ENCODE data around the gene CEACAM19. TPM values are rescaled to one million over a fixed set of nuclear protein-coding genes. Genes with fewer than 3 reads are reported as not detected.

The CEACAM19 gene, protein sequence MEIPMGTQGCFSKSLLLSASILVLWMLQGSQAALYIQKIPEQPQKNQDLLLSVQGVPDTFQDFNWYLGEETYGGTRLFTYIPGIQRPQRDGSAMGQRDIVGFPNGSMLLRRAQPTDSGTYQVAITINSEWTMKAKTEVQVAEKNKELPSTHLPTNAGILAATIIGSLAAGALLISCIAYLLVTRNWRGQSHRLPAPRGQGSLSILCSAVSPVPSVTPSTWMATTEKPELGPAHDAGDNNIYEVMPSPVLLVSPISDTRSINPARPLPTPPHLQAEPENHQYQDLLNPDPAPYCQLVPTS
- polyA plus RNA-seq (2011; rRNA removed) (8.2 and 13.7 TPM in 2 replicates), polyA plus RNA-seq (2017; fragmentation: RNase III; extraction: RNeasy Plus Mini Kit Qiagen cat#74134 plus additional on column Dnase treatment) (7.2 to 10.3 TPM (median 9.7 TPM) in 3 replicates), polyA minus RNA-seq (2011; rRNA and poly(A)+ RNA removed) (13.7 and 14.9 TPM in 2 replicates)
- polyA plus RNA-seq (2012; cell fraction: cytosol; rRNA removed): 10.0 and 12.3 TPM in 2 replicates
- 75.3 and 87.9 TPM in 2 replicates for polyA plus RNA-seq (2012; cell fraction: nucleus; rRNA removed)

DNA sequence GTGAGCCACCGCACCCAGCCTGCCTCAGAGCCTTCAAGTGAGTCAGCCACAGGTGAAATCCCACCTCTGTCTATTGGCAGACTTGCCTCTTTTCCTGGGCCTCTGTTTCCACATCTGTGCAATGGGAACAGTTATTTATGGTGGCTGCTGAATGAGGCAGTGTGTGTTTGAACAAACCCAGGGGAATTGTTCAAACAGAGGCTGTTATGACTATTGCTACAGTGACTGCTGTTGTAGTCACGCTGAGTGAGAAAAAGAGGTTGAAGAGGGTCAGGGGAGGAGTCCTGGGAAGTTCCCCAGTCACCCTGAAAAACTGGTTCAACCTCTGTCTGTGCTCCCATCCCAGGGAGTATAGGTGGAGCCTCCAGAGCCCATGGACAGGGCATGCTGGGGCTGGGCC, at the start of gene CEACAM19:
CEACAM19 (plus strand) TSS at position 83 of the 400 bp plus-strand sequence. CDS start 450 bp downstream, outside the sequence.
- WGBS (ENCODE audit: missing lambda C conversion rate): 83% methylated on average over 2 of the region's 2 CpGs
- CTCF ChIA-PET: interaction anchor here (1.3 to 15.7 kb wide), 3 partner anchors 12 to 100 kb away, joined by 3 to 180 read pairs (median 5); no protein-coding TSS in a partner anchor
- peak; percentile 11 to 26; a peak in 4 of 6 replicates for ATAC-seq
- FAIRE-seq: no peak
- Histone ChIP-seq H3K4me3 (no peak within 1 kb of the TSS), H3K4me1 (peaks cover 7% of the 10 kb centered on the region; the same call in 1 of the 3 replicates), H3K27ac (peak within 1 kb of the TSS in 1 of 2 experiments; percentile 34; a peak in 2 of 6 replicates), H3K9me3 (no peaks in the 10 kb centered on the region), H3K4me2 (no peak within 1 kb of the TSS)
- POLR2A ChIA-PET: no interaction called here
- no peak for TF ChIP-seq ZNF302 (CRISPR knock-in tag; IDR thresholded peaks at IDR 0.05)
- TF ChIP-seq KDM1A (IDR thresholded peaks at IDR 0.05; ENCODE audit: low read depth): peak; percentile 87
- no peak for DNase-seq (ENCODE audit: low read depth in 1 of 2, low spot score in 1 of 2)

DNA sequence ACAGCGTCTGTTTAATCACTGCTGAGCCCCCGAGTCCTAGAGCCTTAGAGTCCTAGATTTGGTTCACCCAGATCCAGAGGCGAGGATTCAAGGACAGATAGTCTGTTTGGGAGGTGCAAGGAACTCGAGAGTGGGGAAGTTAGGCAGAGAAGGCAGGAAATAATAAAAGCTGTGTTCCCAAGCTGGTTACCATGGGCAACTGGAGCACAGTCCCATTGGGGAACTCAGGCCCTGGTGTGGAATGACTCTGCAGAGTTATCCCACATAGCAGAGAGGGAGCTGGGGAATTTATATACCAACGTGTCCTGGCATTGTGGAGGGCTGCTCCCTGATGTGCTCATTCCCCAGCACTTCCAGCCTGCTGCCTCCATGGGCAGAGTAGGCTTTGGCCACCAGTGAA, 48.2 kb upstream of the CEACAM19 start:
- Histone ChIP-seq H3K4me1 (peaks cover 43% of the 10 kb centered on the region), H3K4me3 (no peak overlapping the region), H3K27ac (peak overlapping the region in 1 of 2 experiments; percentile 71; a peak in 3 of 6 replicates), H3K9me3 (no peaks in the 10 kb centered on the region), H3K4me2 (no peak overlapping the region)
- ChIA-PET CTCF (interaction anchor here (1.1 to 12.4 kb wide), 7 partner anchors 12 to 162 kb away, joined by 3 to 103 read pairs (median 5); partner anchors contain the start of gene IGSF23), POLR2A (no interaction called here)
- DNase-seq (ENCODE audit: low read depth in 1 of 2, low spot score in 1 of 2) (no peak), FAIRE-seq (no peak), ATAC-seq (no peak; a peak in 1 of 6 replicates)
- 84% methylated on average over 5 of the region's 5 CpGs for WGBS (ENCODE audit: missing lambda C conversion rate)
- TF ChIP-seq, protein P1, sequence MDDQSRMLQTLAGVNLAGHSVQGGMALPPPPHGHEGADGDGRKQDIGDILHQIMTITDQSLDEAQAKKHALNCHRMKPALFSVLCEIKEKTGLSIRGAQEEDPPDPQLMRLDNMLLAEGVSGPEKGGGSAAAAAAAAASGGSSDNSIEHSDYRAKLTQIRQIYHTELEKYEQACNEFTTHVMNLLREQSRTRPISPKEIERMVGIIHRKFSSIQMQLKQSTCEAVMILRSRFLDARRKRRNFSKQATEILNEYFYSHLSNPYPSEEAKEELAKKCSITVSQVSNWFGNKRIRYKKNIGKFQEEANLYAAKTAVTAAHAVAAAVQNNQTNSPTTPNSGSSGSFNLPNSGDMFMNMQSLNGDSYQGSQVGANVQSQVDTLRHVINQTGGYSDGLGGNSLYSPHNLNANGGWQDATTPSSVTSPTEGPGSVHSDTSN (IDR thresholded peaks at IDR 0.05): no peak
- TF ChIP-seq RCOR1 (IDR thresholded peaks at IDR 0.05; ENCODE audit: low read depth, low read length) (no peak), NPAS2 (CRISPR knock-in tag; IDR thresholded peaks at IDR 0.05; ENCODE audit: borderline replicate concordance) (no peak), EHMT2 (IDR thresholded peaks at IDR 0.05; ENCODE audit: low read depth) (no peak), ZSCAN20 (CRISPR knock-in tag; IDR thresholded peaks at IDR 0.05) (no peak), HDAC2 (IDR thresholded peaks at IDR 0.05) (no peak), MAFK (IDR thresholded peaks at IDR 0.05; ENCODE audit: partially characterized antibody) (no peak), EHF (CRISPR knock-in tag; IDR thresholded peaks at IDR 0.05) (no peak)
- TF ChIP-seq, protein P2, sequence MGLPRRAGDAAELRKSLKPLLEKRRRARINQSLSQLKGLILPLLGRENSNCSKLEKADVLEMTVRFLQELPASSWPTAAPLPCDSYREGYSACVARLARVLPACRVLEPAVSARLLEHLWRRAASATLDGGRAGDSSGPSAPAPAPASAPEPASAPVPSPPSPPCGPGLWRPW (IDR thresholded peaks at IDR 0.05): no peak

DNA sequence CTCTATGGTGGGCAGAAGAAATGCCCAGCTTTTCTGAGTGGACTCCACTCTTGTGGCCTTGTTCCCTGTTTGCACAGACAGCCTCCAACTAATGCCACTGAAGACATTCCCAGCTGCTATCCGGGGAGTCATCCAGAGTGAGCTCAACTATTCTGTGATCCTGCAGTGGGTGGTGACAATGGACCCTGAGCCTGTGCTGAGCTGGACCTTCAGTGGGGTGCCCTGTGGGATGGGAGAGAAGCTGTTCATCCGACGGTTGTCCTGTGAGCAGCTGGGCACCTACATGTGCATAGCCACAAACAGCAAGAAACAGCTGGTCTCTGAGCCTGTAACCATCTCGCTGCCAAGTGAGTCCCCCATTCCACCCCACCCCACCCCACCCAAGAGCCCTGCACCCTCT, 47.7 kb upstream of the CEACAM19 start:
- H3K4me2 ChIP-seq: no peak overlapping the region
- WGBS (ENCODE audit: missing lambda C conversion rate): 86% methylated on average over 4 of the region's 4 CpGs
- H3K27ac ChIP-seq: peak overlapping the region in 1 of 2 experiments; percentile 71; a peak in 3 of 6 replicates
- FAIRE-seq (no peak), ATAC-seq (no peak), DNase-seq (ENCODE audit: low read depth in 1 of 2, low spot score in 1 of 2) (no peak)
- H3K9me3 ChIP-seq: no peaks in the 10 kb centered on the region
- ChIA-PET POLR2A (no interaction called here), CTCF (interaction anchor here (1.1 to 12.4 kb wide), 6 partner anchors 12 to 161 kb away, joined by 3 to 103 read pairs (median 6); partner anchors contain the start of gene IGSF23)
- H3K4me3 ChIP-seq: no peak overlapping the region
- H3K4me1 ChIP-seq: peaks cover 43% of the 10 kb centered on the region
- TF ChIP-seq RNF2 (IDR thresholded peaks at IDR 0.05; ENCODE audit: borderline replicate concordance, low read depth) (no peak), BHLHE40 (IDR thresholded peaks at IDR 0.05; ENCODE audit: low read depth, low read length) (no peak)
- TF ChIP-seq, protein P3, sequence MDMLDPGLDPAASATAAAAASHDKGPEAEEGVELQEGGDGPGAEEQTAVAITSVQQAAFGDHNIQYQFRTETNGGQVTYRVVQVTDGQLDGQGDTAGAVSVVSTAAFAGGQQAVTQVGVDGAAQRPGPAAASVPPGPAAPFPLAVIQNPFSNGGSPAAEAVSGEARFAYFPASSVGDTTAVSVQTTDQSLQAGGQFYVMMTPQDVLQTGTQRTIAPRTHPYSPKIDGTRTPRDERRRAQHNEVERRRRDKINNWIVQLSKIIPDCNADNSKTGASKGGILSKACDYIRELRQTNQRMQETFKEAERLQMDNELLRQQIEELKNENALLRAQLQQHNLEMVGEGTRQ (IDR thresholded peaks at IDR 0.05): no peak

DNA sequence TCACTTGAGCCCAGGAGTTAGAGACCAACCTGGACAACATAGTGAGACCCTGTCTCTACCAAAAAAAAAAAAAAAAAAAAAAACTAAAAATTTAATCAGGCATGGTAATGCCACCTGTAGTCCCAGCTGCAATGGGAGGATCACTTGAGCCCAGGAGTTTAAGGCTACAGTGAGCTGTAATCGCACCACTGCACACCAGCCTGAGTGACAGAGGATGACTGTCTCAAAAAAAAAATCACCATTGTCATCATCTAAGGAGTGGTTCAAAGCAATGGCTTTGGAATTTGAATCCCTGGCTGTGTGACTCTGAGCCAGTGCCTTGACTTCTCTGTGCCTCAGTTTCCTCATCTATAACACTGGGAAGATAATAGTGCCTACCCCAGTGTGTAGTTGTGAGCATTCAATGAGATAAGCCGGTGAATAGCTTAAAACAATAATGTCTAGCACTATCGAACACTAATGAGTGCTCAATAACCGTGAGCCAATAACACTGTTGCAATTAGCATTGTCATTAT, 46.4 kb upstream of the CEACAM19 start:
- Histone ChIP-seq H3K9me3 (no peaks in the 10 kb centered on the region), H3K4me2 (no peak overlapping the region), H3K27ac (peak overlapping the region; percentile 76 to 89), H3K4me1 (peaks cover 43% of the 10 kb centered on the region), H3K4me3 (no peak overlapping the region)
- DNase-seq (ENCODE audit: low read depth in 1 of 2, low spot score in 1 of 2): no peak
- CTCF ChIA-PET: interaction anchor here (0.7 to 12.4 kb wide), 7 partner anchors 14 to 435 kb away, joined by 3 to 103 read pairs (median 5); partner anchors contain the start of gene IGSF23
- TF ChIP-seq ZFP36 (IDR thresholded peaks at IDR 0.05; ENCODE audit: borderline replicate concordance, partially characterized antibody): peak; percentile 22
- no peak for TF ChIP-seq HOXA7 (CRISPR knock-in tag; IDR thresholded peaks at IDR 0.05)
- 97% methylated on average over 4 of the region's 4 CpGs for WGBS (ENCODE audit: missing lambda C conversion rate)
- peak; percentile 90 for FAIRE-seq
- ATAC-seq: no peak
- POLR2A ChIA-PET: interaction anchor here (1.5 to 2.9 kb wide), 2 partner anchors 19 to 29 kb away, joined by 3 to 16 read pairs; partner anchors contain the start of gene PVR

All from A549 (cell line).